ENCODE data around the gene KRTAP1-3. TPM values are rescaled to one million over a fixed set of nuclear protein-coding genes. Genes with fewer than 3 reads are reported as not detected.
A peak's percentile ranks its signal among the peaks of the same experiment; 100 is the strongest.

Gene KRTAP1-3
- total and polyA plus RNA-seq, 8 donors = not detected

GRCh38 chr17:41037853-41038350 is 3.2 kb upstream of the KRTAP1-3 start:
- FAIRE-seq = no peak
- intact Hi-C loops (cut with DNase I) = no loop called here
- no peak for TF ChIP-seq CTCF (IDR thresholded peaks at IDR 0.05)
- 68 to 87% methylated on average over 2 of the region's 2 CpGs for WGBS, 2 donors
- no peak overlapping the region for H3K4me3 ChIP-seq
- H3K9me3 ChIP-seq = no peaks in the 10 kb centered on the region
- H3K4me1 ChIP-seq = peaks cover 0 to 7% (median 5%) of the 10 kb centered on the region in 3 donors
- no peak overlapping the region for H3K27ac ChIP-seq
- no peaks in the 10 kb centered on the region for H3K36me3 ChIP-seq
- no peaks in the 10 kb centered on the region for H3K27me3 ChIP-seq
- no peak for DNase-seq
- no peak for ATAC-seq

GRCh38 chr17:41029633-41030245 is 4.9 kb downstream of the KRTAP1-3 start, which contains the start of gene KRTAP1-4:
KRTAP1-4 (minus strand) TSS chr17:41030195; CDS start chr17:41030078, 117 bp downstream.
- no peak for ATAC-seq
- Histone ChIP-seq H3K4me3 (no peak within 1 kb of the TSS), H3K27ac (no peak within 1 kb of the TSS), H3K4me1 (no peaks in the 10 kb centered on the region), H3K9me3 (no peaks in the 10 kb centered on the region), H3K27me3 (no peaks in the 10 kb centered on the region), H3K36me3 (no peaks in the 10 kb centered on the region)
- intact Hi-C loops (cut with DNase I) = no loop called here
- DNase-seq = peak in 3 of 6 donors; percentile 22 to 50 (median 42)
- no peak for FAIRE-seq
- TF ChIP-seq CTCF (IDR thresholded peaks at IDR 0.05) = no peak
- WGBS, 2 donors = 72 to 77% methylated on average over 12 of the region's 12 CpGs

GRCh38 chr17:41026715-41027471 is 7.8 kb downstream of the KRTAP1-3 start, which contains the start of gene KRTAP1-5:
KRTAP1-5 (minus strand) TSS chr17:41027208; CDS start chr17:41027155, 53 bp downstream.
- WGBS, 2 donors = 49 to 64% methylated on average over 9 of the region's 9 CpGs
- intact Hi-C loops (cut with DNase I) = no loop called here
- Histone ChIP-seq H3K4me3 (no peak within 1 kb of the TSS), H3K36me3 (no peaks in the 10 kb centered on the region), H3K27ac (no peak within 1 kb of the TSS), H3K4me1 (no peaks in the 10 kb centered on the region), H3K27me3 (no peaks in the 10 kb centered on the region), H3K9me3 (no peaks in the 10 kb centered on the region)
- DNase-seq (peak in 4 of 6 donors; percentile 30 to 68 (median 40)), ATAC-seq (peak in 1 of 4 donors; percentile 19), FAIRE-seq (no peak)
- TF ChIP-seq CTCF (IDR thresholded peaks at IDR 0.05) = no peak

- WGBS, 2 donors = 58 to 70% methylated on average over 3 of the region's 3 CpGs
- intact Hi-C loops (cut with DNase I) = no loop called here
- no peak for DNase-seq
- Histone ChIP-seq H3K36me3 (no peaks in the 10 kb centered on the region), H3K27ac (no peak overlapping the region), H3K27me3 (no peaks in the 10 kb centered on the region), H3K4me3 (no peak overlapping the region), H3K4me1 (no peaks in the 10 kb centered on the region), H3K9me3 (no peaks in the 10 kb centered on the region)
- ATAC-seq = no peak
- no peak for FAIRE-seq
- TF ChIP-seq CTCF (IDR thresholded peaks at IDR 0.05) = no peak
Observed at GRCh38 chr17:41024697-41025096, 10.0 kb downstream of the KRTAP1-3 start.

All from pancreas (tissue), 10 donors.